Activated naive CD4-positive, alpha-beta T cell treated with anti-CD3 and anti-CD28 coated beads, Interleukin-2, amount 50 U/mL, for 72 hours (primary cell): Measurements from ENCODE around the gene FUNDC2. TPM values are rescaled to one million over a fixed set of nuclear protein-coding genes. Genes with fewer than 3 reads are reported as not detected.

Experiments
- ATAC-seq, 2 donors: fragments of 150-1000 bp; cut with Tn5 transposase; 2 replicates each; pipeline ENCODE4 v1.10.0; 2021; ENCODE audit warnings: mild to moderate bottlenecking in 2 of 2, moderate library complexity in 2 of 2
- DNase-seq, 2 donors: peaks; one replicate each; pipeline ENCODE4 v3.0.0; 2021 to 2022; ENCODE audit warnings: low spot score in 2 of 2
- H3K27ac Mint-ChIP-seq, 2 donors: one replicate each; pipeline ENCODE4 v1.8.0; 2022; ENCODE audit warnings: mild to moderate bottlenecking in 2 of 2, mixed read lengths in 2 of 2
- H3K36me3 Mint-ChIP-seq, 2 donors: one replicate each; pipeline ENCODE4 v1.8.0; 2022; ENCODE audit warnings: mixed read lengths in 2 of 2
- H3K9me3 Mint-ChIP-seq, 2 donors: one replicate each; pipeline ENCODE4 v1.8.0; 2022; ENCODE audit warnings: mixed read lengths in 2 of 2
- total RNA-seq, 2 donors: library from RNA; stranded (reverse); gene quantifications; one replicate each; pipeline ENCODE4 v1.2.3, GENCODE V29; 2022

FUNDC2 gene
- total RNA-seq, 2 donors from 2014 or later, result 62.2 to 95.1 TPM

- DNase-seq, result no peak
- Mint-ChIP-seq H3K36me3 (peaks cover 3 to 9% of the 10 kb centered on the region in 2 donors), H3K9me3 (no peaks in the 10 kb centered on the region), H3K27ac (peak overlapping the region in 1 of 2 donors; percentile 27)
- no peak for ATAC-seq
These were observed 27.0 kb downstream of the FUNDC2 start for GRCh38 chrX:155053656-155054055.

DNA sequence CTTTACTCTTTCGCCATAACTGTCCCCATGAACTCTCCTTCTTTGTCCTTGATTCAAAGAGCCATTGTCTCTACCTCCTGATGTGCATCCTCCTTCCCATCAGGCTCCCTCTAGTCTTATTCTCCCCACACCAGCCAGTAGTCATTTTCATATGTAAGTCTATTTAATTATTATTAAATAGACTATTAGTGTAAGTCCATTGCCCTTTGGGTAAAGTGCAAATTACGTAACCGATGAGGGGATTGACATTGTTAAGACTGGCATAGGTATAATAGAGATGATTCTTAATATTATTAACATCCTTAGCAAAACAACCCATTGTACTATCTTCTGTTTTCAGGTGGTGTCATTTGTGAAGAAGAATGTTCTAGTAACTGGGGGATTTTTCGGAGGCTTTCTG, 27.6 kb downstream of the FUNDC2 start:
- Mint-ChIP-seq H3K9me3 (no peaks in the 10 kb centered on the region), H3K36me3 (peaks cover 0 to 9% of the 10 kb centered on the region in 2 donors), H3K27ac (no peak overlapping the region)
- ATAC-seq, result no peak
- DNase-seq, result no peak

DNA sequence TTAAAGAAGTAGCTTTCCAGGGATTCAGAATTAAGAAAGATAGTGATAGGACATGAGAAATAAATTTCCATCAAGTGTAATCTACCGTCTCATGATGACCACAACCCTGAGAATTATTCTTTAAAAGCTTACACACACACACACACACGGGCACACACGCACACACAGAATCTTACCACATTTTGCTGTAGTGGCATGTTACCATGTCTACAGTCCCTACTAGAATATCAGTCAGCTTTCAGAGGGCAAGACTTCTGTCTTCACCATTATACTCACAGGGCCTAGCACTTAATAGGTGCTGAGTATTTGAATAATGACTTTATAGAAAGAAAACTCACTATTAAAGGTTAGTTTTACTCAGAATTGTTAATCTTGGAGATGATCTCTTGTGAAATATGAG, 28.9 kb downstream of the FUNDC2 start:
- ATAC-seq (no peak), DNase-seq (no peak)
- Mint-ChIP-seq H3K9me3 (no peaks in the 10 kb centered on the region), H3K27ac (no peak overlapping the region), H3K36me3 (peaks cover 0 to 9% of the 10 kb centered on the region in 2 donors)

DNA sequence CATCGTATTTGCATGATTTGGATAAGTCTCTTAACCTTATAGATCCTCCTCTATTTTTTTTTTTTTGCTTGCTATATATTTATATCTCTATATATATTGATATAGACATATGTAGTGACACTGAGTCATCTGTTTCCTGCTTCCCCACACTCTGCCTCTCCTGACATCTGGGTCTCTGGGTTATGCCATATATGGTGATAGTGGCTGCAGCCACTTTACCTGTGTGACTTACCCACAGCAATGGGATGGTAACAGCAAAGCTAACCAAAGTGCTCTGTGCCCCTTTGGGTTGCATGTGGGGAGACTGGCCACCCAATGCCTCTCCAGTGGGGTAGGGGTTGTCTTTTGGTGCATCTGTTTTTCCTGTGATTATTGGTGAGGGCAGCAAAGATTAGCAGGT, 29.8 kb downstream of the FUNDC2 start:
- no peaks in the 10 kb centered on the region for H3K9me3 Mint-ChIP-seq
- ATAC-seq, result peak; percentile 67 to 73
- H3K36me3 Mint-ChIP-seq, result peaks cover 0 to 9% of the 10 kb centered on the region in 2 donors
- no peak overlapping the region for H3K27ac Mint-ChIP-seq
- no peak for DNase-seq

GRCh38 chrX:155056877-155057792, 30.5 kb downstream of the FUNDC2 start:
- Mint-ChIP-seq H3K9me3 (no peaks in the 10 kb centered on the region), H3K27ac (peak overlapping the region; percentile 50 to 53), H3K36me3 (peaks cover 0 to 9% of the 10 kb centered on the region in 2 donors)
- ATAC-seq, result peak; percentile 74 to 89
- DNase-seq, result peak in 1 of 2 donors; percentile 25

DNA sequence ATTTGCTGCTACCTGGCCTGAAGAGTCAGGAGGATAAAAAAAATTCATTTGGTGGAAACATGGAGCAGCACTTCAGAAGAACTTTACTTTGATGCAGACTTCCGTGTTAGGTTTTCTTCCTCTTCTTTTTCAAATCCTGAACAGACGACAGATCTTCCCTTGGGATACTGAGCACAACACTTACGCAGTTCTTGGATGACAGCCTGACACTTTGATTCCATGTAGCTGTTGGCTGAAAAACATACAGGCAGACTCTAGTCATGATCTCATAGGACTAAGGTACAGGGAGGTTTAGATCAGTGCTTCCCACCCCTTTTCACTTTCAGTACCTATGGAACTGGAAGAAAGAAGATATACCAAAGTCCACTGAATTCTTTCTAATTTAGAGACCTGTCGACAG, 35.1 kb downstream of the FUNDC2 start:
- no peak for DNase-seq
- Mint-ChIP-seq H3K9me3 (no peaks in the 10 kb centered on the region), H3K36me3 (no peaks in the 10 kb centered on the region), H3K27ac (no peak overlapping the region)
- no peak for ATAC-seq

DNA sequence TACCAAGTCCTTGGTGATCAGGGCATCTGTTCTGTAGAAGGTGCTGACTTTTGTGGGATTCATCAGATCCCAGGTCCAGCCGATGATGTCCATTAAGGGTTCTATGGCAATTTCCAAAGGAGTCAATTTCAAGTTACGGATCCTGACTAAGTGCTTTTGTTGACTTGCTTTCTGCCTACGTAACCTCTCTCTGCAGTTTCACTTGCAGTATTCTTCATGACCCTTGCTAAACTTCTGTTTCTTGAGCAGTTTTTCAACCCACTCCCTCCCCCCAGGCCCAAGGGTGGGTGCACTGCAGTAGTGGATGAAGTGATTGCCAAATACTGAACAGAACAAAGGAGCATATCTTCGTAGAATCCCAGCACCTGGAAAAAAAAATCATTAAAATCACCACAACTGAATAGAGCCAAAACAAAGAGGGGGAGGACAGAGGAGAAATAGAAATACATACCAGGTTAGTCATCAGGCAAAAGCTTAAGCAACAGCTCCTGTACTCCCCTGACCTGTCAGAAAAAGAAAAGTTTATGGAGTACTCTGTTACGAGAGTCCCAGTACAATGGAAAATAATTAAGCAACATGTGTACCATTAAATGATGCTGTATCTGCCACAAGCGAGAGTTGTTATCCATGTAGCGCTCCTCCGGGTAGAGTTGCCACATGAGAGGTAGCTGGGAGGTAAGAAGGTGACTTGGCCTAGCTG, 38.5 kb downstream of the FUNDC2 start:
- Mint-ChIP-seq H3K9me3 (no peaks in the 10 kb centered on the region), H3K27ac (no peak overlapping the region), H3K36me3 (peaks cover 0 to 6% of the 10 kb centered on the region in 2 donors)
- ATAC-seq, result no peak
- DNase-seq, result no peak

- Mint-ChIP-seq H3K27ac (no peak overlapping the region), H3K9me3 (no peaks in the 10 kb centered on the region), H3K36me3 (peaks cover 8 to 21% of the 10 kb centered on the region in 2 donors)
- ATAC-seq (peak in 1 of 2 donors; percentile 28), DNase-seq (no peak)
These were observed 41.5 kb downstream of the FUNDC2 start for GRCh38 chrX:155068165-155068564.

DNA sequence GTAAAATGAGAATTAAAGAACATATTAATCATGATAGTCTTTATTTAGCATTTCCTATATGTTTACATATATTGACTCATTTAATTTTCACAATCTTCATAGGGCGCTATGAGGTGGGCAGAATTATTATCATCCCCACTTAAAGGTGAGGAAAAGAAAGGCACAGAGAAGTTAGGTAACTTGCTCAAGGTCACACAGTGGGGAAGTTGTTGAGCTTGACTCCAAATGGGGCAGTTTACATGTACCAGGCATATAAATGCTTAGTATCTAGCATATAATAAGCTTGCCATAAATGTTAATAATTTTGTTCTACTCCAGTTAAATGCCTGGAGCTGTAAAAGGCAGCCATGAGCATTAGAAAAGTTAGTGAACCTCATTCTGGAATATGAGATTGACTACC, 42.8 kb downstream of the FUNDC2 start:
- H3K36me3 Mint-ChIP-seq, result peaks cover 20 to 31% of the 10 kb centered on the region in 2 donors
- H3K27ac Mint-ChIP-seq, result peak overlapping the region; percentile 74 to 93
- ATAC-seq (no peak), DNase-seq (no peak)
- no peaks in the 10 kb centered on the region for H3K9me3 Mint-ChIP-seq

GRCh38 chrX:155070038-155070437, 43.4 kb downstream of the FUNDC2 start:
- ATAC-seq, result no peak
- no peak for DNase-seq
- Mint-ChIP-seq H3K9me3 (no peaks in the 10 kb centered on the region), H3K27ac (peak overlapping the region; percentile 74 to 93), H3K36me3 (peaks cover 21 to 32% of the 10 kb centered on the region in 2 donors)

- Mint-ChIP-seq H3K9me3 (no peaks in the 10 kb centered on the region), H3K36me3 (peaks cover 27 to 38% of the 10 kb centered on the region in 2 donors), H3K27ac (peak overlapping the region; percentile 84 to 93)
- no peak for DNase-seq
- ATAC-seq, result peak; percentile 4 to 8
These were observed 44.0 kb downstream of the FUNDC2 start for GRCh38 chrX:155070663-155070974.

DNA sequence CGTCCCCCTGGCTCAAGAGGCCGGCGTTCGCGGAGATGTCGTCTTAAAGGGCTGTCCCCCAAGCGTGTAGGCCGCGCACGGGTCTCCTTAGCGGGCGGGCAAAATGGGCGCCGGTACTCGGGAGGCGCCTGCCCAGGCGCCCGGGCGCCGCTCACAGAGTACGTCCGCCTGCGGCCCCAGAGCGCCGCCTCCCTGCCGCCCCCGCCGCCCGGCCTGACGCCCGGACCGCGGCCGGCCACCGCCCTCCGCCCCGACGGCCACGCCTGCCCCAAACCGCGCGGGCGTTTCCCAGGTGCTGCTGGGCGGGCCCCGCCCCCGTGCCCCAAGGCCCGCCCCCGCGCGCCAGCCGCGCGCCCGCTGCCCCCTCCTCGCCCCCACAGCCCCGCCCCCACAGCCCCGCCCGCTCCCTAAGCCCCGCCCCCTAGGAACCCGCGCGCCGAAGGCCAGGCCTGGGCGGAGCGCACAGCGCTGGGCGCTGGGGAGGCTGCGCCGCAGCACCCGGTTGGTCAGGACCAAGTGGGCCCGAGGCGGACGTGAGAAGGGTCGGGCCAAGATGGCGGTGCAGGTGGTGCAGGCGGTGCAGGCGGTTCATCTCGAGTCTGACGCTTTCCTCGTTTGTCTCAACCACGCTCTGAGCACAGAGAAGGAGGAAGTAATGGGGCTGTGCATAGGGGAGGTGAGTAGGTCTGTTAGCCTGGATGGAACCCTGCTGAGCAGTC, 44.5 kb downstream of the FUNDC2 start, which contains the start of the genes BRCC3, CMC4 and MTCP1:
TSS of gene BRCC3 (plus strand) at position 534 of the 719 bp plus-strand sequence. CDS start at position 554, 20 bp downstream.
TSS of gene CMC4 (minus strand) at position 162 of the 719 bp plus-strand sequence. CDS start 7,113 bp downstream, outside the sequence.
TSS of gene MTCP1 (minus strand) at position 162 of the 719 bp plus-strand sequence. CDS start 5,126 bp downstream, outside the sequence.
- Mint-ChIP-seq H3K36me3 (peaks cover 27 to 38% of the 10 kb centered on the region in 2 donors), H3K27ac (peak within 1 kb of the TSS; percentile 90 to 93), H3K9me3 (no peaks in the 10 kb centered on the region)
- peak; percentile 95 for ATAC-seq
- DNase-seq, result peak; percentile 72 to 86

DNA sequence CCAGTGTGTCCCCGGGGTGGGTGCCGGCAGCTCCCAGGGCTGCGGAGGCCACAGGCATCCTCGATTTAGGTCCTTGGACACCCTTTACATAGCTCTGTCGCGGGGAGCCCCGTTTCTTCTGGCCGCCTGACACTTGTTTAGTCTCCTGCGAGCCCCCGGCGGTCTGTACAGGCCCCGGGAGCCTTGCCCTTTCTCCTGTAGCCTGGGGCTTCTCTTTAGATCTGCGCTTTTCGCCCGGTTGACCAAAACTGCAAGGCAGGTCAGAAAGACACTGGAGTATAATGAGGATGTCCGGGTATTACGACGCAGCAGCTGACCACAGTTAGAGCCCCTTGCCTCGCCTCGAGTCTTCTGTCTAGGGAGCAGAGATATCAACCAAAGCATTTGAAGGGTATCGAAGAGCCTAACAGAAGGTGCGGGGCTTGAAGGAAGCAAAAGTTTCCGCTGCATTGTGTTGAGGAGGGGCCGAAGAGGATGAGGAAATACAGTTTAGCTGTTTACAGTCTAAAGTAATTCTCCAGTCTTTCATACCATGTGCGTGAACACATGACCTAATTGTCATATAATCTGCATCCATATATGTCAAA, 45.1 kb downstream of the FUNDC2 start:
- Mint-ChIP-seq H3K27ac (peak overlapping the region; percentile 90 to 93), H3K36me3 (peaks cover 27 to 38% of the 10 kb centered on the region in 2 donors), H3K9me3 (no peaks in the 10 kb centered on the region)
- DNase-seq (no peak), ATAC-seq (no peak)

GRCh38 chrX:155086202-155086840, 59.7 kb downstream of the FUNDC2 start:
- no peaks in the 10 kb centered on the region for H3K9me3 Mint-ChIP-seq
- ATAC-seq (peak; percentile 48 to 64), DNase-seq (peak in 1 of 2 donors; percentile 40)

DNA sequence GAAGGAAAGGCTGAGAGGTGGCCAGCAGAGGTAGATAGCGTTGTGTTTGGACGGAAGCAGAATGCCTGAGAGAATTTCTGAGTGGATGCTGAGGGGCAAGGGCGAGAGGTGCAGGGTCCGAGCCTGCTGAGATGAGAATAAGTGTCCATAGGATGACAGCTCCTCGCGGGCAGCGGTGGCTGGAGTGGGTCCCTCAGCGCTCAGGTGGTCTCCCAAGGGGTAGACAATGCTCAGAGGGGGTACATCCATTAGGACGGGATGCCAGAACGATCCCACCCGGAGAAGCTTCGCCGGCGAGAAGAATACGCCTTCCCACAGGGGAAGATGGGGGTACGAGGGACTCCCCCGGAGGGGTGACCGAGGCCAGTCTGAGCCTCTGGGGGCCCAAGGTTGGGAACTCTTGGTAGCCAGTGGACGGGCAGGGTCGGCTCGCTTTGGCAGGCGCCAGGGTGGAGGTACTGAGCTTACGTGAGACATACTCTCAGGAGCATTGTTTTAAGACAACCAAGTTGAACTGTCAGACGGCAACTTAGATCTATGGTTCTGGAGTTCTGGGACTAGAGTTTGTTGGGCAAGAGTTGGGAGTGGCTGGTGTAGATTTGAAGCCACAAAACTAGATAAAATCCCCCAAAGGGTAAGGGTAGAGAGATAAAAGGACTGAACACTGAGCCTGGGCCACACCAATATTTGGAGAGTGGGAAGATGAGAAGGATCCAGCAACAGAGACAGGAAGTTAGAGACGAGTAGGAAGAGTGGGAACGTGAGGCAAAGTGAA, 60.5 kb downstream of the FUNDC2 start:
- Mint-ChIP-seq H3K9me3 (no peaks in the 10 kb centered on the region), H3K27ac (peak overlapping the region in 1 of 2 donors; percentile 24), H3K36me3 (no peaks in the 10 kb centered on the region)
- ATAC-seq (no peak), DNase-seq (no peak)

More at GRCh38 chrX:155086202-155086840, 59.7 kb downstream of the FUNDC2 start:
- Mint-ChIP-seq H3K36me3 (no peaks in the 10 kb centered on the region), H3K27ac (no peak overlapping the region)
